Keratinocyte (primary cell): ENCODE measurements around the gene TEX29.

Source experiments
- EZH2 ChIP-seq: IDR thresholded peaks from one replicate; pipeline ENCODE4 v1.6.1; 2012; ENCODE audit warnings: inconsistent platforms, mild to moderate bottlenecking, low read length, moderate library complexity
- TF ChIP-seq, protein P1 (sequence below), 3 experiments: IDR thresholded peaks in 1 of 3; conservative IDR thresholded peaks in 1 of 3; optimal IDR thresholded peaks in 1 of 3; 2 replicates in 2 of 3; 3 replicates in 1 of 3; pipeline versions ENCODE3 to v1.5.1; 2011; ENCODE audit warnings: low read length in 3 of 3, mild to moderate bottlenecking in 3 of 3, moderate library complexity in 2 of 3, control low read depth in 1 of 3, inconsistent platforms in 1 of 3; ENCODE audit not compliant: insufficient read depth in 2 of 3; ENCODE audit errors: extremely low read depth in 1 of 3

DNA sequence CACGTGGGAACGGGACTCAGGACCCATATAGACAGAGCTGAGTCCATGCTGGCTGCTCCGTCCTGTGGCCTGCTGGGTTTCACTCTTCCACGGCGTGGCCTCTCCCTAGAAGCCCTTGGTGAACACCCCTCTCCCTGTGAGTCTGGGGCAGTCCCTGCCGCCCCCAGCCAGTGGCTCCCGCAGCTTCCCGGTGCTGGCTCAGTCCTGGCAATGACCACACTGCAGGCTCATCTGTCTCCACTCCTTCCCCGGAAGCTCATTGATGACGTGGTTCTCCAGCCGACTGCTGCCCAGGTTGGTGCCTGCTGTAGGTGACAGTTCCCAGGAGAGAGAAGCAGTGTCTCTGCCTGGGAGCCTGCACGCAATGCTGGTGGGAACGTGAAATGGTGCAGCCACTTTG, 2.1 kb upstream of the TEX29 start:
- TF ChIP-seq, protein P1, sequence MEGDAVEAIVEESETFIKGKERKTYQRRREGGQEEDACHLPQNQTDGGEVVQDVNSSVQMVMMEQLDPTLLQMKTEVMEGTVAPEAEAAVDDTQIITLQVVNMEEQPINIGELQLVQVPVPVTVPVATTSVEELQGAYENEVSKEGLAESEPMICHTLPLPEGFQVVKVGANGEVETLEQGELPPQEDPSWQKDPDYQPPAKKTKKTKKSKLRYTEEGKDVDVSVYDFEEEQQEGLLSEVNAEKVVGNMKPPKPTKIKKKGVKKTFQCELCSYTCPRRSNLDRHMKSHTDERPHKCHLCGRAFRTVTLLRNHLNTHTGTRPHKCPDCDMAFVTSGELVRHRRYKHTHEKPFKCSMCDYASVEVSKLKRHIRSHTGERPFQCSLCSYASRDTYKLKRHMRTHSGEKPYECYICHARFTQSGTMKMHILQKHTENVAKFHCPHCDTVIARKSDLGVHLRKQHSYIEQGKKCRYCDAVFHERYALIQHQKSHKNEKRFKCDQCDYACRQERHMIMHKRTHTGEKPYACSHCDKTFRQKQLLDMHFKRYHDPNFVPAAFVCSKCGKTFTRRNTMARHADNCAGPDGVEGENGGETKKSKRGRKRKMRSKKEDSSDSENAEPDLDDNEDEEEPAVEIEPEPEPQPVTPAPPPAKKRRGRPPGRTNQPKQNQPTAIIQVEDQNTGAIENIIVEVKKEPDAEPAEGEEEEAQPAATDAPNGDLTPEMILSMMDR (optimal IDR thresholded peaks at IDR 0.05 in 1 of 3, IDR thresholded peaks at IDR 0.05 in 1 of 3, conservative IDR thresholded peaks at IDR 0.05 in 1 of 3; ENCODE audit: extremely low read depth in 1 of 3, insufficient read depth in 2 of 3, low read length in 3 of 3), result no peak
- no peak for TF ChIP-seq EZH2
